22Rv1 (cell line): Measurements from ENCODE around the gene TPSG1.
"Not testable (repeated sequence)": the region's sequence is repeated elsewhere in the genome, so short reads cannot be mapped to it uniquely, and the experiment has no call there.

Experiments used
- H3K27ac ChIP-seq: fragments of 450-650 bp; 2 replicates; pipeline ENCODE4 v1.5.1; 2017
- ZFX ChIP-seq: fragments of 450-650 bp; IDR thresholded peaks from 2 replicates; pipeline ENCODE4 v1.6.1; 2017; ENCODE audit warnings: antibody characterized with exemption, borderline replicate concordance
- TF ChIP-seq, protein P1 (sequence below): fragments of 450-650 bp; IDR thresholded peaks from 2 replicates; pipeline ENCODE4 v1.5.1; 2017; ENCODE audit warnings: mild to moderate bottlenecking

The TPSG1 gene

DNA sequence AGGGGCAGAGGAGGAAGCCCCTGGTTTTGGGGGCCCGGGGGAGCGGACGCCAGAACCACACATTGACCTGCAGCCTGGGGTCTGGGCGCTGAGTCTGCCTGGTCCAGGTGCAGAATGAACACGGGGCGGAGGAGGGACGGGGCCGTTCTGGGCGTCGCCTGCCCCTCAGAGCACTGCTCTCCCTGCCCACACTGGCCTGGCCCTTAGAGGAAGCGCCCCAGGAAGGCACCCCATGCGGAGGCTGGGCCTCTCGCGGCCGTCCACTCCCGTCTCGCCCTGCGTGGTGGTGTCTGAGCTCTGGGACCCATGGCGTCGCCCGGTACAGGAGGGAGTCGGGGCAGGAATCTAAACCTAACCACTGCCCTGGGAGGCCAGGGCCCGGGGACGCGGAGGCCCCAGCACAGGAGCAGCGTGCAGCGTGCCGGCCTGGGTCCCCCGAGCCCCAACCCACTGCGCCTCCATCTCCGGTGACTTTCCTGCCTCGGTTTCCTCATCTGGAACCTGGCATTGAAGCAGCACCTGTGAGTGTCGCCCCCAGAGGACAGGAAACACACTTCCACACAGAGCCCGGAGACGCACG lies 35.1 kb upstream of the TPSG1 start:
- TF ChIP-seq, protein P1, sequence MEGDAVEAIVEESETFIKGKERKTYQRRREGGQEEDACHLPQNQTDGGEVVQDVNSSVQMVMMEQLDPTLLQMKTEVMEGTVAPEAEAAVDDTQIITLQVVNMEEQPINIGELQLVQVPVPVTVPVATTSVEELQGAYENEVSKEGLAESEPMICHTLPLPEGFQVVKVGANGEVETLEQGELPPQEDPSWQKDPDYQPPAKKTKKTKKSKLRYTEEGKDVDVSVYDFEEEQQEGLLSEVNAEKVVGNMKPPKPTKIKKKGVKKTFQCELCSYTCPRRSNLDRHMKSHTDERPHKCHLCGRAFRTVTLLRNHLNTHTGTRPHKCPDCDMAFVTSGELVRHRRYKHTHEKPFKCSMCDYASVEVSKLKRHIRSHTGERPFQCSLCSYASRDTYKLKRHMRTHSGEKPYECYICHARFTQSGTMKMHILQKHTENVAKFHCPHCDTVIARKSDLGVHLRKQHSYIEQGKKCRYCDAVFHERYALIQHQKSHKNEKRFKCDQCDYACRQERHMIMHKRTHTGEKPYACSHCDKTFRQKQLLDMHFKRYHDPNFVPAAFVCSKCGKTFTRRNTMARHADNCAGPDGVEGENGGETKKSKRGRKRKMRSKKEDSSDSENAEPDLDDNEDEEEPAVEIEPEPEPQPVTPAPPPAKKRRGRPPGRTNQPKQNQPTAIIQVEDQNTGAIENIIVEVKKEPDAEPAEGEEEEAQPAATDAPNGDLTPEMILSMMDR: no peak
- TF ChIP-seq ZFX: no peak
- no peak overlapping the region for H3K27ac ChIP-seq

DNA sequence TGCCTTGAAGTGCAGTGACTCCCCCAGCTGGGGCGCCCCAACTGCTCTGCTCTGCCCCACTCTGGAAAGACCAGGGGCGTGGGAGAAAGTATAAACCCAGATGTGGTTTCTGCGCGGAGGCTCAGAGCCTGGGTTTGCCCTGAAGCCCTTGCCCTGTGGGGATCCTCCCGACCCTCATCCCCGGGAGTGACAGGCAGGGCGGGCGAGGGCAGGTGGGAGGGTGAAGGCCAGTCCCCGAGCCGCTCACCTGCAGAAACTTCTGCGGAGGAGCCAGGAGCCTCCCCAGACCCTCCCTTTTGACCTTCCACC lies 34.6 kb upstream of the TPSG1 start:
- no peak overlapping the region for H3K27ac ChIP-seq
- no peak for TF ChIP-seq ZFX
- TF ChIP-seq, protein P1: no peak

DNA sequence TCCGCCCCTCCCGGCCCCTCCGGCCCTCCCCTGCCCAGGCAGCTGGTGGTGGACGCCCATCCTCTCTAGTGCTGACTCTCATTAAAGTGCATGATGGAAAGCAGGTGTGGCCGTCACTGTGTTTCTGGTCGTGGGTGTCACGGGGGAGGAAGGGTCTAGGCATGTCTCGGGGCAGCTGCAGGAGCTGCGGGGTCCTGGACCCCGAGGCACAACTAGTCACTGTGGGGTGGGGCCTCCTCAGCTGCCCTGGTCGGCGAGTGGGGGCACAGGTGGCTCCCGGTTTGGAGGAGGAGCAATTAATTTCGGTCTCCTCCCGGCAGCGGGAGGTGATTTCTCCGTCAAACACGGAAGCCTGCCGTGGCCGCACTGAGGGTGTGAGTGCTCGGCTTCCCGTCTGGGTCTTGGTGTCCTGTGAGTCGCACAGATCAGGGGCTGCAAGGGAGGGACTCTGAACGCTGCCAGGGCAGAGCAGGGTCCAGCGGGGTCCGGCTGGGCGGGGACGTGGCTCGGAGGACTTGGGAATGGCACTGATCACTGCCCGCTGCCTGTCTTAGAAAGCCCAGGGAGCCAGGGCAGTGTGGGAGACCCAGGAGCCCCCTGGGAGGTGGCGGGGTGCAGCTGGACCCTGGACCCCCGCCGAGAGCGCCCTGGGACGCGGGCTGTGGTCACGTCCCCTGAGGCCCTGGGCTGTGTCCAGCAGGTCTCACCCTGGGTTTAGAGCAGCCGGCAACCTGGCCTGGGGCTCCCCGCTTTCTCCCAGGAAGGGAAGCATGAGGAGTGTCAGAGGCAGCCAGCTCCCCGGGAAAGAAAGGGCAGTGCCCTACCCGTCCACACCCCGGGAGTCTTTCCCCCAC lies 34.1 kb upstream of the TPSG1 start:
- TF ChIP-seq, protein P1: no peak
- no peak for TF ChIP-seq ZFX
- no peak overlapping the region for H3K27ac ChIP-seq

DNA sequence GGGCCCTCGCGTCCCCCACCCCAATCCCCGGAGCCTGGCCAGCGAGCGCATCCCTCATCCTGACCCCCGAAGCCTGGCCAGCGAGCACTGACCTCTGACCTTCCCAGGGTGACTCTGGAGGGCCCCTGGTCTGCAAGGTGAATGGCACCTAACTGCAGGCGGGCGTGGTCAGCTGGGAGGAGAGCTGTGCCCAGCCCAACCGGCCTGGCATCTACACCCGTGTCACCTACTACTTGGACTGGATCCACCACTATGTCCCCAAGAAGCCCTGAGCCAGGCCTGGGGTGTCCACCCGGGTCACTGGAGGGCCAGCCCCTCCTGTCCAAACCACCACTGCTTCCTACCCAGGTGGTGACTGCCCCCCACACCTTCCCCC lies 33.1 kb upstream of the TPSG1 start:
- TF ChIP-seq, protein P1: no peak
- no peak for TF ChIP-seq ZFX
- H3K27ac ChIP-seq: no peak overlapping the region

DNA sequence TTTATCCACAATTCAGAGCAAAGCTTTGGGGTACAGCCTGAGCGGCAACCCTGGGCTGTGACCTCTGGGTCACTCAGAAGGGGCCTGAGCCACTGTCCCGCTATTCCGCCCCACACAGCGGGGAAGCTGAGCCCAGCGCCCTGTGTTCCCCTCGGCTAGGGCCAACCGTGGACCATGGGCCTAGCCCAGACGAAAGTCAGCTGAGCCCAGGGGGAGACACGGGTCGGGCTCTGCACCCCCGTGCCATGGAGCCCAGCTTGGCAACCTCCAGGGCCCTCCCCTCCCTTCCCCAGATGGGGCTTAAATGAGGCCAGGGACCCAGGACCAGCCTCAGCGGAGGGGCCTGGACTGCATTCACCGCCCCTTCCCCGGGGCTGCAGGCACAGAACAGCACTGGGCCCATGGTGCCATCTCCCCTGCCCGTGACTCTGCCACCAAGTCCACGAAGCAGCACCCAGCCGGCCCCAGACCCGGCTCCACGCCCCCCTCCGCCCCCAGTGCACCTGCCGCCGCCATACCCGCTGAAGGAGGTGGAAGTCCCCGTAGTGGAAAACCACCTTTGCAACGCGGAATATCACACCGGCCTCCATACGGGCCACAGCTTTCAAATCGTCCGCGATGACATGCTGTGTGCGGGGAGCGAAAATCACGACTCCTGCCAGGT lies 32.6 kb upstream of the TPSG1 start:
- TF ChIP-seq, protein P1: no peak
- TF ChIP-seq ZFX: no peak
- H3K27ac ChIP-seq: no peak overlapping the region

DNA sequence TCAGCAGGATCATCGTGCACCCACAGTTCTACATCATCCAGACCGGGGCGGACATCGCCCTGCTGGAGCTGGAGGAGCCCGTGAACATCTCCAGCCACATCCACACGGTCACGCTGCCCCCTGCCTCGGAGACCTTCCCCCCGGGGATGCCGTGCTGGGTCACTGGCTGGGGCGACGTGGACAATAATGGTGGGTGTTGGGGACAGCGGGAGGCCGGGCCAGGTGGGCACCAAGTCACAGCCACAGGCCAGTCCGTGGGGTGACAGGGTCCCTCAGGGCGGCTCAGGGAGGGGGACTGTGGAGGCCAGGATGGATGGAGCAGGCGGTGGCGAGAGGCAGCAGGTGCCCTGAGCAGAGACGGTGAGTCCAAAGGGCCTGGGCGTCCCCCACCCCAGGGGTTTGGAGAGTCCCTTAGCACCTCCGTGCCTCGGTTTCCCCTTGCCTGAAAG lies 31.8 kb upstream of the TPSG1 start:
- H3K27ac ChIP-seq: no peak overlapping the region
- TF ChIP-seq ZFX: no peak
- TF ChIP-seq, protein P1: no peak

DNA sequence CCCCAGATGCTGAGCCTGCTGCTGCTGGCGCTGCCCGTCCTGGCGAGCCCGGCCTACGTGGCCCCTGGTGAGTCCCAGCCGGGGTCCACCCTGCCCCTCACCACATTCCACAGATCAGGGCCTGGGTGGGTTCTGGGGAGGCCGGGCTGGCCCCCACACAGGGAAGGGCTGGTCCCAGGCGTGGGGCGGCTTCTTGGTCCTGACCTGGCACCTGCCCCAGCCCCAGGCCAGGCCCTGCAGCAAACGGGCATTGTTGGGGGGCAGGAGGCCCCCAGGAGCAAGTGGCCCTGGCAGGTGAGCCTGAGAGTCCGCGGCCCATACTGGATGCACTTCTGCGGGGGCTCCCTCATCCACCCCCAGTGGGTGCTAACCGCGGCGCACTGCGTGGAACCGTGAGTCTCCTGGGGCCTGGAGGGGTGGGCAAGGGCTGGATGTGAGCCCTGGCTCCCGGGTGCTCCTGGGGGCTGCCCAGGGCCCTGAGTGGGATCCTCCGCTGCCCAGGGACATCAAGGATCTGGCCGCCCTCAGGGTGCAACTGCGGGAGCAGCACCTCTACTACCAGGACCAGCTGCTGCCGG lies 31.3 kb upstream of the TPSG1 start:
- not testable (repeated sequence) for H3K27ac ChIP-seq

DNA sequence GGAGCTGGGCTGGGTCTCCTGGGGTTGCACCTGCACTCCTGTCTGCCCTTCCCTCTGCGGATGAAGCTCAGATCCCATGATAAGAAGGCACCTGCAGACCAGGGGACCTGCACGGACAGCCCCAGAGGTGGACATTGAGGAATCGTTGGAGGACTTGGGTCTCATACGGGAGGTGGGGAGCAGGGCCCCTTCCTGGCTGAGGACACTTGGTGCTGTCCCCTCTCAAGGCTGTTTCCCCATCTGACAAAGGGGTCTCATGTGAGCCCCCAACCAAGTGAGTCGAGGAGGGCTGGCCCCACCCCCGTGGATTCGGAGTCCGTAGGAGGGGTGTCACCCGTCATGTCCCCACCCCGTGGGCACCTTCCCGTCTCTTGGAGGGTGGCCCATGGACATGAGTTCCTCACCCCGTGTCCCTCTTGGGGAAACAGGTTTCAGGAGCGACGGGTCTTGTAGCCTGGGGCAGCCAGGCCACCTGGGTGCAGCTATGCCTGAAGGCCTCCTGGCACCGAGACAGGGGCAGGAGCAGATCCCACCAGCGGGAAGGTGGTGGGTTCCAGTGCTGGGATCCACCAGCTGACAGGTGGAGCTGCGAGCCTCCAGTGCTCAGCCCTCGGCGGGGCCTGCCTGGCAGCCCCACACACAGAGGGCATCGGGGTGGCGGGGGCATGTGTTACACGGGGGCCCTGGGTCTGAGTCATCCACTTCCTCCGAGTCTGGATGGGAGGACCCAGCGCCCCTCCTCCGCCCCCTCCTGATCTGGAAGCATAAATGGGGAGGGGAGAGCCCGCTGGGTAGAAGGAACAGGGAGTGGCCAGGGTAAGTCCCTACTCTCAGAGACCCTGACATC lies 30.4 kb upstream of the TPSG1 start, which contains the start of gene TPSD1:
TPSD1 (plus strand) TSS at position 794 of the 847 bp plus-strand sequence. CDS start 212 bp downstream, outside the sequence.
- not testable (repeated sequence) for H3K27ac ChIP-seq

DNA sequence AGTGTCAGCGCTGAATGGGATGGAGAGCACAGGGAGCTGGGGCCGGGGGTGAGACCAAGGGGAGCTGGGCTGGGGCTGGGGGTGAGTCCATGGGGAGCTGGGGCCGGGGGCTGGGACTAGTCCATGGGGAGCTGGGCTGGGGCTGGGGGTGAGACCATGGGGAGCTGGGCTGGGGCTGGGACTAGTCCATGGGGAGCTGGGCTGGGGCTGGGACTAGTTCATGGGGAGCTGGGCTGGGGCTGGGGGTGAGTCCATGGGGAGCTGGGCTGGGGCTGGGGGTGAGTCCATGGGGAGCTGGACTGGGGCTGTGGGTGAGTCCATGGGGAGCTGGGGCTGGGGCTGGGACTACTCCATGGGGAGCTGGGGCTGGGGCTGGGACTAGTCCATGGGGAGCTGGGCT lies 29.8 kb upstream of the TPSG1 start:
- not testable (repeated sequence) for H3K27ac ChIP-seq

DNA sequence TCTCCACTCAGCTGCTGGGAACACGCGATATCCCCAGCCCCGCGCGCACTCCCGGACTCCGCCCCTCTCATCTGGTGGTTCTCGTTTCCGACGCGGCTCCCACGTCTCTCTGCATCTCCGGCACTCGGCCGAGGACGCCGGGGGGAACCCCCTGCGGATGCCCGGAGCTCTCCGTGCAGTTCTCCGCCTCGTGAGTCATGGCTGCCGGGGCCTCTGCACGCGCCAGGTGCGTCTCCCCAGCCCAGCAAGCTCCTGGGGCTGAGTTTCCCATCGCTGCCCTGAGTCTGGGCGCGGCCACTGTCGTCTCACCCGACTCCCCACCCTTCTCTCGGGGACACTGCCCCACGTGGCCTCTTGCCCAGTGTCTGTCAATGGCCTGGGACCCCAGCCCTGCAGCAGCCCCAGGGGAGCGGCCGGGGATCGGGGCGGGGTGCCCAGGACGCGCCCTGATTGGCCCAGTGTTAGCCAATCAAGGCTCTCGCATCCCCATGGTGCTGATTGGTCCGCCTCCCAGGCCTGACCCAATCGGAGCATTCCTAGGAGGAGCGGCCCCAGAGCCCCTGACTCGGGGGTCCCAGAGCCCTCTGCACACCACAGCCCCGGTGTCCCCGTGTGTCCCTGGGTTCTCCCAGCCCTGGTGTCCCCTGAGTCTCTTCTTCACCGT lies 28.8 kb upstream of the TPSG1 start:
- not testable (repeated sequence) for H3K27ac ChIP-seq
